Epidermal melanocyte (primary cell): ENCODE data around the gene MFGE8.

Source experiments
- DNase-seq: peaks from one replicate; pipeline ENCODE4 v3.0.0; 2011; ENCODE audit warnings: low spot score; ENCODE audit not compliant: insufficient read length

Gene MFGE8

GRCh38 chr15:88899251-88899650 lies 13.9 kb downstream of the MFGE8 start:
- DNase-seq, result no peak

- DNase-seq, result no peak
These were observed 14.4 kb downstream of the MFGE8 start for GRCh38 chr15:88898736-88899135.

GRCh38 chr15:88897456-88898194 lies 15.6 kb downstream of the MFGE8 start:
- no peak for DNase-seq

GRCh38 chr15:88897142-88897455 lies 16.1 kb downstream of the MFGE8 start:
- peak; percentile 51 for DNase-seq

- DNase-seq, result no peak
These were observed 16.7 kb downstream of the MFGE8 start for GRCh38 chr15:88896333-88897033.

GRCh38 chr15:88894819-88895767 lies 18.1 kb downstream of the MFGE8 start, which contains the start of gene HAPLN3:
Gene HAPLN3, minus strand, starts transcription at chr15:88895544. Its CDS starts 8,246 bp downstream, at chr15:88887298.
- DNase-seq, result peak; percentile 57

- DNase-seq, result no peak
These were observed 18.8 kb downstream of the MFGE8 start for GRCh38 chr15:88894348-88894818.

GRCh38 chr15:88891540-88892254 lies 21.5 kb downstream of the MFGE8 start:
- DNase-seq, result no peak

- peak; percentile 48 for DNase-seq
These were observed 22.7 kb downstream of the MFGE8 start for GRCh38 chr15:88890495-88890894.

GRCh38 chr15:88888719-88889118 lies 24.5 kb downstream of the MFGE8 start:
- DNase-seq, result no peak

- DNase-seq, result no peak
These were observed 26.1 kb downstream of the MFGE8 start for GRCh38 chr15:88887068-88887580.

- DNase-seq, result no peak
These were observed 30.4 kb downstream of the MFGE8 start for GRCh38 chr15:88882785-88883184.

- DNase-seq, result no peak
These were observed 31.4 kb downstream of the MFGE8 start for GRCh38 chr15:88881775-88882174.

GRCh38 chr15:88880944-88881740 lies 32.0 kb downstream of the MFGE8 start:
- DNase-seq, result no peak

GRCh38 chr15:88878720-88879184 lies 34.4 kb downstream of the MFGE8 start:
- DNase-seq, result peak; percentile 42

GRCh38 chr15:88877906-88878305 lies 35.3 kb downstream of the MFGE8 start:
- no peak for DNase-seq

- no peak for DNase-seq
These were observed 35.8 kb downstream of the MFGE8 start for GRCh38 chr15:88877415-88877814.

GRCh38 chr15:88876573-88876972 lies 36.6 kb downstream of the MFGE8 start:
- DNase-seq, result no peak

- DNase-seq, result no peak
These were observed 38.5 kb downstream of the MFGE8 start for GRCh38 chr15:88874684-88875083.

- no peak for DNase-seq
These were observed 38.9 kb downstream of the MFGE8 start for GRCh38 chr15:88874275-88874674.
